Measurements from ENCODE around the gene LGR6.

The LGR6 gene

DNA sequence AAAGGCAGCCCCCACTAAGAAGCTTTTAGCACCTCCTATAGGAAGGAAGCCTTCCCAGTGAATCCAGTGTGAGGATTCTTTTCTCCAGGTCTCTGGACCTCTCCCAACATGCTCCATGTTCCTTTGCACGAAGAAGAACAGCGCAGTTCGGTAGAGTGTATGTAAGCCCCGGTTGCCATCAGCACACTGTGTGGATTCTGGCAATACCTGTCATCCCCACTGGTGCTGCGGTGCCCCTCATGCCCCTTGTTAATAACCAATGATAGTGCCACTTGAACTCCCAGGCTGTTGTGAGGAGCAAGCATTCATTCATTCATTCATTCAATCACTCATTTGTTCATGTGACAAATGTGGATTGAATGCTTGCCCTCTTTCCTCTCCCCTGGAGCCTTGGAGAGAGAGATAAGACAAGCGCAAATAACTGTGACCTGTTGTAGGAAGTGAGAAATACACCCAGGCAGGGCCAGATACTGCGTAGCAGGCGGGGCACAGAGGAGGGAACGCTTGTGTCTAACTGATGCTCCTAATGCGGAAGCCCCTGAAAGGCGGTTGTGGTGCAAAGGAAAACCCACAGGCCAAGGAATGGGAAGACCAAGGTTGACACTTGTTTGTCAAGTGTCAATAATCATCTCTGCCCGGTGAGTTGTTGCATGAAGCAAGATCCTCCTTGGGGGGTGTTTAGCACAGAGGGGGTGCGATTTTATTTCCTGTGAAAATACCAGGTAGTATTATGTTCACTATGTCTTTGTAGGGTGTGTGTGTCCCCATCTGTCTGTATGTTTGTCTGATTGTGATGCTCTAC is 9.8 kb downstream of the LGR6 start:
- Mint-ChIP-seq H3K4me1 (ENCODE audit: low read depth in 2 of 2) (peaks cover 33 to 47% of the 10 kb centered on the region in 2 donors), H3K9me3 (no peaks in the 10 kb centered on the region), H3K27ac (no peak overlapping the region), H3K27me3 (peaks cover 0 to 3% of the 10 kb centered on the region in 2 donors), H3K4me3 (no peak overlapping the region), H3K36me3 (ENCODE audit: insufficient read depth) (peaks cover 3% of the 10 kb centered on the region)
- peak; percentile 65 for ATAC-seq (replicated peaks)
- peak in 2 of 3 experiments; percentile 27 to 52 for DNase-seq

DNA sequence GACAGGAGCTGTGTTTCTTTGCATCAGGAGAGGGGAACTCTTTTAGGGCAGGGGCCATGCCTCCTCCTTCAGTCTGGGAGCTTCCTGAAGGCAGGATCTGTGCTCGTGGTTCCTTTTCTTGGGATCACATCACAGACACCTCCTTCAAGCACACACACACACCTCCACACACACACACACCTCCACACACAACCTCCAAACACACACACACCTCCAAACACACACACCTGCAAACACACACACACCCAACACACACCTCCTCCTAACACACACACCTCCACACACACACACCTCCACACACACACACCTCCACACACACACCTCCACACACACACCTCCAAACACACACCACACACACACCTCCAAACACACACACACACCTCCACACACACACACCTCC is 10.5 kb downstream of the LGR6 start:
- DNase-seq (no peak), ATAC-seq (replicated peaks) (no peak)
- Mint-ChIP-seq H3K36me3 (ENCODE audit: insufficient read depth) (peaks cover 2% of the 10 kb centered on the region), H3K27me3 (no peaks in the 10 kb centered on the region), H3K4me3 (no peak overlapping the region), H3K27ac (no peak overlapping the region), H3K4me1 (ENCODE audit: low read depth in 2 of 2) (peaks cover 28 to 41% of the 10 kb centered on the region in 2 donors), H3K9me3 (no peaks in the 10 kb centered on the region)

DNA sequence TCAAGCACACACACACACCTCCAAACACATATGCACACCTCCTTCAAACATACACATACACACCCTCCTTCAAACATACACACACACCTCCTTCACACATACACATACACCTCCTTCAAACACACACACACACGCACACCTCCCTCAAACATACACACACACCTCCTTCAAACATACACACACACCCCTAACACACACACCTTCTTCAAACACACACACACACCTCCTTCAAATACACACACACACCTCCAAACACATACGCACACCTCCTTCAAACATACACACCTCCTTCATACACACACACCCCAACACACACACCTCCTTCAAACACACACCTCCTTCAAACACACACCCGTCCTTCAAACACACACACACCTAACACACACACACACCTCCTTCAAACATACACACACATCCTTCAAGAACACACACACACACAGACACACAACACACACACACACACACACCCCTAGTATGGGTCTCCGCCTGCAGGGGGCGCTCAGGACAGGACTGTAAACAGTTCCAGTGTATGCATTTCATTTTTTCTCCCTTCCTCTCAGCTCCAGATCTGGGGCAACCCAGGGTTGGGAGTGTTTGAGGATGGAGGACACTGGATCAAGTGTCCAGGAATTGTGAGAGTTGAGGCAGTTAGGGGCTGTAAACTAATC is 12.1 kb downstream of the LGR6 start:
- peaks cover 22 to 37% of the 10 kb centered on the region in 2 donors for H3K4me1 Mint-ChIP-seq (ENCODE audit: low read depth in 2 of 2)
- peaks cover 0 to 10% of the 10 kb centered on the region in 2 donors for H3K27me3 Mint-ChIP-seq
- DNase-seq, result no peak
- no peaks in the 10 kb centered on the region for H3K9me3 Mint-ChIP-seq
- H3K36me3 Mint-ChIP-seq (ENCODE audit: insufficient read depth), result no peaks in the 10 kb centered on the region
- ATAC-seq (replicated peaks), result no peak
- H3K27ac Mint-ChIP-seq, result no peak overlapping the region
- H3K4me3 Mint-ChIP-seq, result no peak overlapping the region

DNA sequence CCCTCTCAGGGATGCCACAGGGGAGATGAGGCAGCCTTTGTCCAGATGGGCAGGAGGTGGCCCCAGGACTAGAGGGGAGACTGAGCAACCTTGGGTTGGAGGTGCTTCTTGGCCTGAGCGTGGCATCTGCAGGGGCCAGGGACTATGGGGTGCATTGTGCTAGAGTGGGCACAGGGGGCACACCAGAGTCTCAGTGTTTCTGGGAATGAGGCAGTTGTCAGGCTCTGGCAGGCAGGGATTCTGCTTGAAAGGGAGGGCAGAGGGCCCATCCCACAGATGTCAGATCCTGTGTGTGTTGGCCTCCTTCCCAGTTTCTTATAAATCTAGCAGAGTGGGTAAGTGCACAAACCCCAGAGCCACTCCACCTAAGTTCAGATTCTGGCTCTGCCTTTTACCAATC is 13.7 kb downstream of the LGR6 start:
- Mint-ChIP-seq H3K27ac (no peak overlapping the region), H3K36me3 (ENCODE audit: insufficient read depth) (no peaks in the 10 kb centered on the region), H3K4me3 (no peak overlapping the region), H3K27me3 (peaks cover 2 to 24% of the 10 kb centered on the region in 2 donors), H3K4me1 (ENCODE audit: low read depth in 2 of 2) (peaks cover 13 to 27% of the 10 kb centered on the region in 2 donors), H3K9me3 (no peaks in the 10 kb centered on the region)
- ATAC-seq (replicated peaks) (no peak), DNase-seq (no peak)

DNA sequence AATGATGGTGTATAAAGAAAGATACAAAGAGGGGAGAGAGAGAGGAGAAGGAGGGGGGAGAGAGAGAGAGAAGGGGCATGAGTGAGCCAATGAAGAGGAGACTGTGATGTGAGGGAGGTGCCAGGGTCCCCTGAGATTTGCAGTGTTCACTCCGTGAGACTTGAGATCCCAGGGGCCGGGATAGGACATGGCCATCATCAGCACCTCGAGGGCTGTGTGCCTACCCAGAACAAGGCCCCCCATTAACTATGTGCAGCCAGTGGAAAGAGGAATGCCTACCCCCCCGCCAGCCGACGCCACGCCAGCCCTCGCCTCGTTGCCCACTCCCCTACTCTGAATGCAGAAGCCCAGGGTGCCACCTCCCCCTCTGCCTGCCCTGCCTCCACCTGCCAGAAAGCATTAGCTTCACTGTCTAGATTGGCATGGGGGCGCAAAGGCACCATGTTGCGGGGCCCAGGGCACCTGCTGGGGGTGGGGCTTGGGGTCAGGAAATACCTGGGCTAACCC is 14.8 kb downstream of the LGR6 start:
- no peak for DNase-seq
- Mint-ChIP-seq H3K36me3 (ENCODE audit: insufficient read depth) (no peaks in the 10 kb centered on the region), H3K9me3 (no peaks in the 10 kb centered on the region), H3K27me3 (peaks cover 13 to 35% of the 10 kb centered on the region in 2 donors), H3K4me3 (no peak overlapping the region), H3K27ac (peak overlapping the region in 1 of 2 donors; percentile 78), H3K4me1 (ENCODE audit: low read depth in 2 of 2) (peaks cover 10 to 32% of the 10 kb centered on the region in 2 donors)
- ATAC-seq (replicated peaks), result no peak

DNA sequence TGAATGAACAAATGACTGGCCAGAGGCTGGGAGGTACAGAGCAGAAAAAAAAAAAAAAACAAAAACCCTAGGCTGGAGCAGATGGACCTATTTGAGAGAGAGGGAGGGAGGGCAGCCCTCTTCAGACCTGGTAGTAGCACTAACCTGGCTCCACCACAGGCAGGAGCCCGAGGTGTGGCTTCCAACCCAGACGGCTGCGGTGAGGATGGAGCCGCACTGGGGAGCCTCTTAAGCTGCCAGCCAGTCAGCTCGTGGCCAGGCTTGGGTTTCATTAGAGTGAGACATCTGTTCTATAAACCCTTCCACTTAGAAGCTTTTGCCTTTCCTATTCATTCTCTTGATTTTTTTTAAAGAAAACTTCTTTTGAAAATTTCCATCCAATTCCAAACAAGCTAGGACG is 16.8 kb downstream of the LGR6 start:
- peak overlapping the region in 1 of 2 donors; percentile 22 for H3K27ac Mint-ChIP-seq
- H3K27me3 Mint-ChIP-seq, result peaks cover 19 to 55% of the 10 kb centered on the region in 2 donors
- peaks cover 3% of the 10 kb centered on the region for H3K36me3 Mint-ChIP-seq (ENCODE audit: insufficient read depth)
- H3K4me3 Mint-ChIP-seq, result no peak overlapping the region
- no peak for DNase-seq
- H3K4me1 Mint-ChIP-seq (ENCODE audit: low read depth in 2 of 2), result peaks cover 15 to 43% of the 10 kb centered on the region in 2 donors
- ATAC-seq (replicated peaks), result peak; percentile 83
- H3K9me3 Mint-ChIP-seq, result no peaks in the 10 kb centered on the region

DNA sequence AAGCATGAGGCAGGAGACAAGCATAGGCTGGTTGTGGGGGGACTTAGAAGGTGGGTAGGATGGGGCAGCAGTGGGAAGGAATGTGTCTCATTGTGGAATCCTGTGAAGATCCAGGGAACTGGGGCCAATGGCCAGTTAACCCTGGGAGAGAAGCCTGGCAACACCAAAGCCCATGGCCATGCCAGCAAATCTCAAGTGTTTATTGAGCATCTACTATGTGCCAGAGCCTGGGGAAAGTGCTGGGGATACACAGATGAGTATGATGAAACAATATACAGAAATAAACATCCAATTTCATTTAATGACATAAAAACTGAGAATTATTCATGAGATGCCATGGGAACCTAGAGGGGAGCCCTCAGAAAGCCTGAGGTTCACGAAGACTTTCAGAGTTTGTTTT is 17.4 kb downstream of the LGR6 start:
- no peaks in the 10 kb centered on the region for H3K9me3 Mint-ChIP-seq
- H3K4me1 Mint-ChIP-seq (ENCODE audit: low read depth in 2 of 2), result peaks cover 15 to 43% of the 10 kb centered on the region in 2 donors
- no peak for ATAC-seq (replicated peaks)
- no peak for DNase-seq
- H3K4me3 Mint-ChIP-seq, result no peak overlapping the region
- peaks cover 19 to 61% of the 10 kb centered on the region in 2 donors for H3K27me3 Mint-ChIP-seq
- peak overlapping the region in 1 of 2 donors; percentile 22 for H3K27ac Mint-ChIP-seq
- peaks cover 3% of the 10 kb centered on the region for H3K36me3 Mint-ChIP-seq (ENCODE audit: insufficient read depth)

DNA sequence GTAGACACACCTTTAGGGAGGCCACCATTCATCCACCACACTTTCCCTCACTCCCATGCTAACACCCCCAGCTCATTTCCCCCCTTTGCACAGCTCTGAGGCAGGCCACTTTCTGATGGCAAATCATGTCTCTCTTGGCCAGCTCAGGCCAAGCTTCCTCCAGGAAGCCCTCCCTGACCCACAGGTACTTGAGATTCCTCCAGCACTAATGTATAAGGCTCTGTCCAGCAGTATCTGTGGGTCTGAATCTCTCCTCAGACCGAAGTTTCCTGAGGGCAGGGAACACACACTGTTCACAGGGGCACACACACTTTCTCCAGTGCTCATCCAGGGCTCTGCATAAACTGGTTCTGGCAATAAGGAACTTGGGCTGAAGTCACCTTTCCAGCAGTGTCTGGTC is 19.2 kb downstream of the LGR6 start:
- no peaks in the 10 kb centered on the region for H3K9me3 Mint-ChIP-seq
- H3K36me3 Mint-ChIP-seq (ENCODE audit: insufficient read depth), result peaks cover 3% of the 10 kb centered on the region
- H3K27me3 Mint-ChIP-seq, result peaks cover 19 to 79% of the 10 kb centered on the region in 2 donors
- H3K4me3 Mint-ChIP-seq, result no peak overlapping the region
- peaks cover 15 to 45% of the 10 kb centered on the region in 2 donors for H3K4me1 Mint-ChIP-seq (ENCODE audit: low read depth in 2 of 2)
- peak overlapping the region in 1 of 2 donors; percentile 76 for H3K27ac Mint-ChIP-seq
- ATAC-seq (replicated peaks) (no peak), DNase-seq (no peak)

DNA sequence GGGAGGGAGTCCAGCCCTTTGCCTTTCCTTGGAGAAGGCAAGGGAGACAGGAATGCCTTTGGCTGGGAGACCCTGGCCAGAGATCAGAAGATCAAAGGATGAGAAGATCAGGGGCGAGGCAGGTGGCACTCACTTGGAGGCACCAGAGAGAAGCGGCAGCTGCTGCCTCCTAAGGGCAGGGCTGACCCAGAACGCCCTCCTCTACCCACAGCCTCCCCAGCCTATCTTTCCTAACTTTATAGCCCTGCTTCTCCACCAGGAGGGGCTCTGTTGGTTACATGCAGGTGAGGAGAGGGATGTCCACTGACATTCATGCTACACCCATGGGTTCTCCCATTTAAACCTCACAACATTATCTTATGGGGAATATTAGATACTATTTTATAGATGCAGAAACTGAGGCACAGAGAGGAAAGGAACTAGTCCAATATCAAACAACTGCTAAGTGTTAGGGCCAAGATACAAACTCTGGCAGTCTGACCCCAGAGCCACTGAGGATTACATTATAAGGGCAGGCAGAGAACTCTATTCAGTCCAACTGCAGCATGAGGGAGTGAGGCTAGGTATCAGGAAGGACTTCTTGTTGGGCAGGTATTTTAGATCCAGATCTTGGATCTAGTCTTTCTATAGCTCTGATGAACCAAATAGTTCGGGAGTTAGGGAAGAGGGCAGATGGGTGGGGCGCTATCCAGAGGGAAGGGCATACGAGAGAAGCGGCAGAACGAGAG is 19.9 kb downstream of the LGR6 start:
- Mint-ChIP-seq H3K27ac (peak overlapping the region; percentile 33 to 76), H3K9me3 (no peaks in the 10 kb centered on the region), H3K36me3 (ENCODE audit: insufficient read depth) (peaks cover 3% of the 10 kb centered on the region), H3K4me3 (peak overlapping the region; percentile 66 to 80), H3K27me3 (peaks cover 19 to 86% of the 10 kb centered on the region in 2 donors), H3K4me1 (ENCODE audit: low read depth in 2 of 2) (peaks cover 15 to 41% of the 10 kb centered on the region in 2 donors)
- ATAC-seq (replicated peaks) (no peak), DNase-seq (no peak)

DNA sequence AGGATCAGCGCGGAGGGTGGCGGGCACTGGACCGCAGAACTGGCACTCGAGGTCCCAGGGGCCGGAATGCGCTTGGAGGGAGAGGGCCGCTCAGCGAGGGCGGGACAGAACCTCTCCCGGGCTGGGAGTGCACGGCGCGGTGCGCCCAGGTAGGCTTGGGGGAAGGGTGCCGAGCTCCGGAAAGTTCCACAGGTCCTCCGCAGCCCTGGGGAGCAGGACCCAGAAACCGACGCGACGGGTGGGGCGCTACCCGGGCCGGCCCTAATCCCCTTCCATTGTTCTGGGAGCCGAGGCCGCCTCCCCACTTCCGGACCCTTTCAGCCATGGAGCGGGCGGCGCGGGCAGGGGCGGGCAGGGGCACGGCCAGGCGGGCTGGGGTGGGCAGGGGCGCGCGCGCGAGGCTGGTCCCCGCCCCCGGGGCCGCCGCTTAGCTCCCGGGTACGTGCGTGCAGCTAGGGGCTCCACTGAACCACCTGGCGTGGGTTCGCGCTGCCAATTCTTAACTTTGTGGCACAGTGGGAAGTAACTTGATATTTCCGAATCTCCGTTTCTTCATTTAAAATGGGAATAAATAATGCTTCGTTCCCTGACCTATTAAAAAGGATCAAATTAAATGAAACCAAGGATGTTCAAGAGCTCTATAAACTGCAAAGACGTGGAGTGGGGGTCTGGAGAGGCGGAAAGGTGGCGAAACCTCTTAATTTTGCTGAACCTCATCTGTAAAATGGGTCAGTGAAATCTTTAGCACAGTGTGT is 20.7 kb downstream of the LGR6 start:
- Mint-ChIP-seq H3K27me3 (peaks cover 19 to 93% of the 10 kb centered on the region in 2 donors), H3K36me3 (ENCODE audit: insufficient read depth) (peaks cover 3% of the 10 kb centered on the region), H3K4me1 (ENCODE audit: low read depth in 2 of 2) (peaks cover 15 to 48% of the 10 kb centered on the region in 2 donors), H3K27ac (peak overlapping the region; percentile 33 to 76), H3K9me3 (no peaks in the 10 kb centered on the region), H3K4me3 (peak overlapping the region; percentile 66 to 80)
- no peak for DNase-seq
- ATAC-seq (replicated peaks), result peak; percentile 36

DNA sequence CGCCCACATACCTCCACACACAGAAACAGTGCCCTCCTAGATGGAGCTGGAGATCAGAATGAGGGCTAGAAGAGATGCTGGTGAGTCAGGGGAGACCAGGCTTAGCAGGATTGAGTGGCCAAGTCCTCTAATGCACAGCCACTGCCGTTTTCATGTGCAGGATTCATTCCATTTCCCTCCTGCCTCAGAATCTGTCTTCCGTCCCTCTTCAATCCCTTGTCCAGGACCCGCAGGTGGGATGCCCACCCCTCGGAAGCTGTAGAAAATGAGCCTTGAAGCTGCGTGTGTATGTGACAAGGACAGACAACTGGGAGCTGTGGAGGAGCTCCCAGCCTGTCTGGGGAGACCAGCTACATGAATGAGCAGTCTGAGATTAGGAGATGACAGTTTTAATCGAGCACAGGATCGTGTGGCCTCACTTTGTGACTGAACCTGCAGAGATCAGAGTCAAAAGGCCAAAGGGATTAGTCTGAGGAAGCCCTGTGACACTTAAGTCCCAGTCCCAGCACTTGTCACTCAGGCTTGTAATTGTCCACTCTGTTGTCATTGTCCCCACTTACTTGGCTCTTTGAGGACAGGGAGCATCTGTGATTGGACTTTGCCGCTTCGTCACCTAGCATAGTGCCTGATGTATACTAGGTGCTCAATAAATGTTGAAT is 22.0 kb downstream of the LGR6 start:
- no peaks in the 10 kb centered on the region for H3K9me3 Mint-ChIP-seq
- no peak overlapping the region for H3K4me3 Mint-ChIP-seq
- peaks cover 15 to 41% of the 10 kb centered on the region in 2 donors for H3K4me1 Mint-ChIP-seq (ENCODE audit: low read depth in 2 of 2)
- peaks cover 19 to 84% of the 10 kb centered on the region in 2 donors for H3K27me3 Mint-ChIP-seq
- DNase-seq (no peak), ATAC-seq (replicated peaks) (no peak)
- H3K36me3 Mint-ChIP-seq (ENCODE audit: insufficient read depth), result peaks cover 3% of the 10 kb centered on the region
- no peak overlapping the region for H3K27ac Mint-ChIP-seq

DNA sequence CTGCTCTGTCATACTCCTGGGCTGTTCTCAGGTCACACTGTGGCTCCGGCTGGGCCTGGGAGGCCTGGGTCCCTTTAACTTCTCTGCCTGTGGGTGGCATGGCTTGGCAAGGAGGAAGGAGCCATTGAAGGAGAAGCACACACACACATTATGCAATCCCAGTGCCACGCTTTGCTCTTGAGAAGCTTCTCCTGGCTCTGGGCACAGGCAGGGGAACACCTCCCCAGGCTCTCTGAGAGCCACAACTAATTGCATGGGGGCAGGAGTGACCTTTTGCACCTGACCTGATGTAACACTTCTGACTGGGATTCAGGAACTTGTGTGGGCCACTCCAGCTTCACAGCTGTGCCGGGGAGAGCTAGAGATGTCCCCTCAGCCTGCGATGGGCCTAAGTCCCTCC is 23.1 kb downstream of the LGR6 start:
- peak overlapping the region in 1 of 2 donors; percentile 17 for H3K27ac Mint-ChIP-seq
- ATAC-seq (replicated peaks) (no peak), DNase-seq (no peak)
- H3K9me3 Mint-ChIP-seq, result no peaks in the 10 kb centered on the region
- H3K4me1 Mint-ChIP-seq (ENCODE audit: low read depth in 2 of 2), result peaks cover 15 to 41% of the 10 kb centered on the region in 2 donors
- H3K4me3 Mint-ChIP-seq, result no peak overlapping the region
- H3K27me3 Mint-ChIP-seq, result peaks cover 19 to 75% of the 10 kb centered on the region in 2 donors
- peaks cover 3% of the 10 kb centered on the region for H3K36me3 Mint-ChIP-seq (ENCODE audit: insufficient read depth)
